H9 (cell line): ENCODE measurements around the gene MTRF1. TPM values are rescaled to one million over a fixed set of nuclear protein-coding genes. Genes with fewer than 3 reads are reported as not detected.

Experiments
- DNase-seq: peaks from one replicate; pipeline ENCODE4 v3.0.0-alpha.2; 2017
- H2AFZ ChIP-seq: one replicate; pipeline ENCODE4 v1.6.1; 2013; ENCODE audit warnings: mild to moderate bottlenecking, low read length, control low read depth, moderate library complexity
- H2AK5ac ChIP-seq: 2 replicates; pipeline ENCODE4 v1.6.1; 2013; ENCODE audit warnings: low read length, control low read depth, mixed read lengths; ENCODE audit not compliant: insufficient read length
- H2BK120ac ChIP-seq: one replicate; pipeline ENCODE4 v1.6.1; 2013; ENCODE audit warnings: low read depth, mild to moderate bottlenecking, low read length, control low read depth, inconsistent platforms; ENCODE audit not compliant: poor library complexity, severe bottlenecking
- H2BK12ac ChIP-seq: 2 replicates; pipeline ENCODE4 v1.6.1; 2013; ENCODE audit warnings: low read length, control low read depth, mixed read lengths, low read depth; ENCODE audit not compliant: insufficient read length
- H2BK15ac ChIP-seq: 2 replicates; pipeline ENCODE4 v1.6.1; 2013; ENCODE audit warnings: low read depth, low read length, control low read depth
- H2BK20ac ChIP-seq: one replicate; pipeline ENCODE4 v1.6.1; 2013; ENCODE audit warnings: low read depth, mild to moderate bottlenecking, low read length, control low read depth, inconsistent platforms; ENCODE audit not compliant: poor library complexity, severe bottlenecking
- H2BK5ac ChIP-seq: 2 replicates; pipeline ENCODE4 v1.6.1; 2013; ENCODE audit warnings: low read length, control low read depth, mixed read lengths; ENCODE audit not compliant: insufficient read length
- H3K14ac ChIP-seq: 2 replicates; pipeline ENCODE4 v1.6.1; 2013; ENCODE audit warnings: low read length, control low read depth; ENCODE audit not compliant: insufficient read depth
- H3K18ac ChIP-seq: 2 replicates; pipeline ENCODE4 v1.6.1; 2013; ENCODE audit warnings: low read depth, mild to moderate bottlenecking, mixed read lengths, low read length, control low read depth; ENCODE audit not compliant: insufficient read length
- H3K23ac ChIP-seq: 2 replicates; pipeline ENCODE4 v1.6.1; 2013; ENCODE audit warnings: low read length, control low read depth, mixed read lengths, low read depth; ENCODE audit not compliant: insufficient read length
- H3K23me2 ChIP-seq: 2 replicates; pipeline ENCODE4 v1.6.1; 2013; ENCODE audit warnings: low read depth, mild to moderate bottlenecking, mixed read lengths, low read length, control low read depth; ENCODE audit not compliant: insufficient read length, poor library complexity, severe bottlenecking
- H3K27ac ChIP-seq: 2 replicates; pipeline ENCODE4 v1.5.1; 2013; ENCODE audit warnings: low read length, control low read depth, mixed read lengths, low read depth; ENCODE audit not compliant: insufficient read length
- H3K27me3 ChIP-seq: 2 replicates; pipeline ENCODE4 v1.6.1; 2013; ENCODE audit warnings: low read length, control low read depth, inconsistent platforms; ENCODE audit not compliant: insufficient read depth
- H3K4ac ChIP-seq: 2 replicates; pipeline ENCODE4 v1.6.1; 2013; ENCODE audit warnings: low read depth, mild to moderate bottlenecking, control low read depth, inconsistent platforms, low read length, moderate library complexity
- H3K4me1 ChIP-seq: 2 replicates; pipeline ENCODE4 v1.6.1; 2013; ENCODE audit warnings: low read length, control low read depth, inconsistent platforms; ENCODE audit not compliant: insufficient read depth
- H3K4me2 ChIP-seq: 2 replicates; pipeline ENCODE4 v1.6.1; 2013; ENCODE audit warnings: low read length, control low read depth, mixed read lengths; ENCODE audit not compliant: insufficient read length, insufficient read depth
- H3K56ac ChIP-seq: 2 replicates; pipeline ENCODE4 v1.6.1; 2013; ENCODE audit warnings: low read depth, mild to moderate bottlenecking, mixed read lengths, low read length, control low read depth; ENCODE audit not compliant: insufficient read length
- H3K79me1 ChIP-seq: 2 replicates; pipeline ENCODE4 v1.6.1; 2013; ENCODE audit warnings: low read depth, mild to moderate bottlenecking, moderate library complexity, low read length, control low read depth, inconsistent platforms; ENCODE audit not compliant: insufficient read depth, poor library complexity, severe bottlenecking
- H3K79me2 ChIP-seq: 2 replicates; pipeline ENCODE4 v1.6.1; 2013; ENCODE audit warnings: low read length, control low read depth, inconsistent platforms; ENCODE audit not compliant: insufficient read depth
- H3K9ac ChIP-seq: 2 replicates; pipeline ENCODE4 v1.6.1; 2013; ENCODE audit warnings: low read length, control low read depth, mixed read lengths; ENCODE audit not compliant: insufficient read length; ENCODE audit errors: extremely low read depth
- H3K9me3 ChIP-seq: one replicate; pipeline ENCODE4 v1.6.1; 2013; ENCODE audit warnings: low read depth, low read length, inconsistent platforms; ENCODE audit not compliant: control insufficient read depth
- H3T11ph ChIP-seq: one replicate; pipeline ENCODE4 v1.6.1; 2013; ENCODE audit warnings: mild to moderate bottlenecking, low read length, control low read depth, inconsistent platforms
- H4K20me1 ChIP-seq: one replicate; pipeline ENCODE4 v1.6.1; 2013; ENCODE audit not compliant: control insufficient read depth, insufficient read length, insufficient read depth
- H4K5ac ChIP-seq: 2 replicates; pipeline ENCODE4 v1.6.1; 2013; ENCODE audit warnings: low read depth, mild to moderate bottlenecking, mixed read lengths, low read length, control low read depth; ENCODE audit not compliant: insufficient read length
- H4K8ac ChIP-seq: replicated peaks from 2 replicates; pipeline ENCODE4 v1.6.1; 2013; ENCODE audit warnings: low read length, control low read depth, mixed read lengths, low read depth; ENCODE audit not compliant: insufficient read length
- H4K91ac ChIP-seq: 2 replicates; pipeline ENCODE4 v1.6.1; 2013; ENCODE audit warnings: low read depth, mild to moderate bottlenecking, moderate library complexity, mixed read lengths, low read length, control low read depth; ENCODE audit not compliant: insufficient read length
- H3K27ac Mint-ChIP-seq, 3 experiments: 2 replicates in 2 of 3; 3 replicates in 1 of 3; pipeline ENCODE4 v1.8.0; 2020 to 2021; ENCODE audit warnings: mixed read lengths in 3 of 3, mild to moderate bottlenecking in 1 of 3, moderate library complexity in 1 of 3
- H3K27me3 Mint-ChIP-seq: 2 replicates; pipeline ENCODE4 v1.8.0; 2021; ENCODE audit warnings: low read depth, mild to moderate bottlenecking, moderate library complexity, mixed read lengths
- H3K36me3 Mint-ChIP-seq, 3 experiments: 2 replicates in 2 of 3; 3 replicates in 1 of 3; pipeline ENCODE4 v1.8.0; 2020 to 2021; ENCODE audit warnings: low read depth in 3 of 3, mixed read lengths in 3 of 3; ENCODE audit not compliant: insufficient read depth in 1 of 3
- H3K4me1 Mint-ChIP-seq, 2 experiments: 2 replicates each; pipeline ENCODE4 v1.8.0; 2020; ENCODE audit warnings: mixed read lengths in 2 of 2
- H3K4me3 Mint-ChIP-seq, 2 experiments: 2 replicates in 1 of 2; 3 replicates in 1 of 2; pipeline ENCODE4 v1.8.0; 2020 to 2021; ENCODE audit warnings: mild to moderate bottlenecking in 2 of 2, mixed read lengths in 2 of 2, moderate library complexity in 1 of 2
- H3K9me3 Mint-ChIP-seq, 2 experiments: 2 replicates in 1 of 2; 3 replicates in 1 of 2; pipeline ENCODE4 v1.8.0; 2020; ENCODE audit warnings: mild to moderate bottlenecking in 2 of 2, mixed read lengths in 2 of 2, moderate library complexity in 1 of 2
- WGBS: extraction: QIAGEN DNeasy Blood & Tissue Kit; methylation state at CpG from one replicate; pipeline ENCODE4 v1.1.7; 2013; ENCODE audit warnings: missing lambda C conversion rate, low lambda C conversion rate, mixed read lengths; ENCODE audit not compliant: insufficient read length; ENCODE audit errors: extremely low coverage; 5-methylcytosine and 5-hydroxymethylcytosine counted together
- total RNA-seq: library from RNA; stranded (reverse); gene quantifications from 2 replicates; pipeline ENCODE4 v1.2.1, GENCODE V29; 2021
- TF ChIP-seq, protein P1 (sequence below): fragments of 200-600 bp; sonication (generic); conservative IDR thresholded peaks from 3 replicates; pipeline ENCODE4 v1.8.0; 2021; ENCODE audit warnings: antibody characterized with exemption, mild to moderate bottlenecking

Gene MTRF1
- total RNA-seq, 1 experiment from 2014 or later, result 16.2 TPM

- Histone ChIP-seq H3K4me2 (no peak overlapping the region), H3K23ac (no peak overlapping the region), H3K9ac (no peak overlapping the region), H3K27me3 (no peaks in the 10 kb centered on the region), H3T11ph (no peak overlapping the region), H3K56ac (no peak overlapping the region), H3K23me2 (no peaks in the 10 kb centered on the region), H3K79me2 (no peaks in the 10 kb centered on the region), H4K5ac (no peak overlapping the region), H3K9me3 (no peaks in the 10 kb centered on the region), H4K20me1 (no peaks in the 10 kb centered on the region), H2BK5ac (no peak overlapping the region), H3K18ac (no peak overlapping the region), H2AFZ (no peak overlapping the region), H3K27ac (no peak overlapping the region), H2BK20ac (no peak overlapping the region), H4K91ac (no peak overlapping the region), H3K79me1 (no peaks in the 10 kb centered on the region), H3K4me1 (peaks cover 5% of the 10 kb centered on the region; the same call in 1 of the 2 replicates), H2BK12ac (no peak overlapping the region), H3K4ac (no peak overlapping the region), H3K14ac (no peak overlapping the region), H4K8ac (no peak overlapping the region), H2AK5ac (no peak overlapping the region), H2BK120ac (no peak overlapping the region), H2BK15ac (no peak overlapping the region)
- Mint-ChIP-seq H3K4me3 (no peak overlapping the region), H3K4me1 (peaks cover 15 to 24% of the 10 kb centered on the region in 2 experiments), H3K36me3 (peaks cover 0 to 12% (median 0%) of the 10 kb centered on the region in 3 experiments; a peak in 5 of 7 replicates), H3K27ac (no peak overlapping the region), H3K9me3 (peaks cover 16 to 22% of the 10 kb centered on the region in 2 experiments), H3K27me3 (no peaks in the 10 kb centered on the region; the same call in 1 of the 2 replicates)
- TF ChIP-seq, protein P1, sequence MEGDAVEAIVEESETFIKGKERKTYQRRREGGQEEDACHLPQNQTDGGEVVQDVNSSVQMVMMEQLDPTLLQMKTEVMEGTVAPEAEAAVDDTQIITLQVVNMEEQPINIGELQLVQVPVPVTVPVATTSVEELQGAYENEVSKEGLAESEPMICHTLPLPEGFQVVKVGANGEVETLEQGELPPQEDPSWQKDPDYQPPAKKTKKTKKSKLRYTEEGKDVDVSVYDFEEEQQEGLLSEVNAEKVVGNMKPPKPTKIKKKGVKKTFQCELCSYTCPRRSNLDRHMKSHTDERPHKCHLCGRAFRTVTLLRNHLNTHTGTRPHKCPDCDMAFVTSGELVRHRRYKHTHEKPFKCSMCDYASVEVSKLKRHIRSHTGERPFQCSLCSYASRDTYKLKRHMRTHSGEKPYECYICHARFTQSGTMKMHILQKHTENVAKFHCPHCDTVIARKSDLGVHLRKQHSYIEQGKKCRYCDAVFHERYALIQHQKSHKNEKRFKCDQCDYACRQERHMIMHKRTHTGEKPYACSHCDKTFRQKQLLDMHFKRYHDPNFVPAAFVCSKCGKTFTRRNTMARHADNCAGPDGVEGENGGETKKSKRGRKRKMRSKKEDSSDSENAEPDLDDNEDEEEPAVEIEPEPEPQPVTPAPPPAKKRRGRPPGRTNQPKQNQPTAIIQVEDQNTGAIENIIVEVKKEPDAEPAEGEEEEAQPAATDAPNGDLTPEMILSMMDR, result no peak
- no CpG with 5 or more reads among the region's 3 CpGs for WGBS
- DNase-seq, result no peak
Measured at GRCh38 chr13:41273831-41274441, 10.6 kb upstream of the MTRF1 start.
